ENCODE results near the gene SGCA.

DNA sequence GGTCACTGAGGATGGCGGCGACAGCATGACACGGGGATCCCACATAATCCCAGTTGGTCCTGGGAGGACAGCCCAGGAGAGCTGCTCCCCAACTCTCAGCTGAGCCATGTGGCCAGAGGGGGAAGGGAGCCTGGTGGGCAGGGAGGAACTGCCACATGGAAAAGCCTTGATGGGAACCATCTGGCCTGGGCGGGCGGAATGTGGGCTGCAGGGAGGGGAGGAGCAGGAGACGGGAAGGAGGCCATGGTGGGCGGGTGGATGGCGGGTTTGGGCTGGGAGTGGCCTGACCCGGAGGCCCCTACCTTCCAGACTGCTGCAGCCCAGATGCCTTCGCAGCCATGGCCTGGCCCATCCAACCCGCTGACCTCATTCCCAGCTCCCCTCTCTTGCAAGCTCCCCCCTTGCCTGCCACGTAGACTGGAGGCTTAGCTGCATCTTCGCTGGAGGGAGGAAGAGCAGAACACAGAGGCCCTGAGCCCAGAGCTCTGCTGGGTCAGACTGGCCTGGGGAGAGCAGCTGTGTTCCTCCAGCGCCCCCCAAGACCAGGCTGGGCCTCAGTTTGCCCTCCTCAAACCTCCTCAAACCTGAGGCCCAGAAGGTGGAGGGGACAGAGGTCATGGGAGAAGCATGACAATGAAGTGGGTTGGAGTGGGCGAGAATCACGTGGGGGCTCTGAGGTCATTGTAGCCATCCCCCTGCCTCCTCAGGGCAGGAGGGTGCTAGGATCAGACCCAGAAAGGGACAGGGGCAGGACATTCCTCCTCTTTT is 43.9 kb downstream of the SGCA start:
- TF ChIP-seq, protein P1, sequence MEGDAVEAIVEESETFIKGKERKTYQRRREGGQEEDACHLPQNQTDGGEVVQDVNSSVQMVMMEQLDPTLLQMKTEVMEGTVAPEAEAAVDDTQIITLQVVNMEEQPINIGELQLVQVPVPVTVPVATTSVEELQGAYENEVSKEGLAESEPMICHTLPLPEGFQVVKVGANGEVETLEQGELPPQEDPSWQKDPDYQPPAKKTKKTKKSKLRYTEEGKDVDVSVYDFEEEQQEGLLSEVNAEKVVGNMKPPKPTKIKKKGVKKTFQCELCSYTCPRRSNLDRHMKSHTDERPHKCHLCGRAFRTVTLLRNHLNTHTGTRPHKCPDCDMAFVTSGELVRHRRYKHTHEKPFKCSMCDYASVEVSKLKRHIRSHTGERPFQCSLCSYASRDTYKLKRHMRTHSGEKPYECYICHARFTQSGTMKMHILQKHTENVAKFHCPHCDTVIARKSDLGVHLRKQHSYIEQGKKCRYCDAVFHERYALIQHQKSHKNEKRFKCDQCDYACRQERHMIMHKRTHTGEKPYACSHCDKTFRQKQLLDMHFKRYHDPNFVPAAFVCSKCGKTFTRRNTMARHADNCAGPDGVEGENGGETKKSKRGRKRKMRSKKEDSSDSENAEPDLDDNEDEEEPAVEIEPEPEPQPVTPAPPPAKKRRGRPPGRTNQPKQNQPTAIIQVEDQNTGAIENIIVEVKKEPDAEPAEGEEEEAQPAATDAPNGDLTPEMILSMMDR (conservative IDR thresholded peaks at IDR 0.05; ENCODE audit: low read depth, low read length) = no peak
- TF ChIP-seq EZH2 (IDR thresholded peaks at IDR 0.05; ENCODE audit: low read length, unreplicated experiment) = no peak
